RWPE1 (cell line): ENCODE data around the gene TMEM39B.

ENCODE experiments used
- CTCF ChIA-PET: fragments of 350-600 bp; sonication (Branson Sonifier 250); formaldehyde crosslinking; extraction: SDS; loops from one replicate; lab custom pipeline; 2021; lab: Yijun Ruan, JAX
- POLR2A ChIA-PET: fragments of 400-600 bp; formaldehyde crosslinking; extraction: SDS; loops from one replicate; lab custom pipeline; 2020; ENCODE audit warnings: antibody characterized with exemption; ENCODE audit not compliant: low non-redundant PET; lab: Yijun Ruan, JAX
- DNase-seq: peaks from one replicate; pipeline ENCODE4 v3.0.0; 2012; ENCODE audit warnings: low spot score
- H3K27ac ChIP-seq: fragments of 450-650 bp; 2 replicates; pipeline ENCODE4 v1.5.1; 2017
- TF ChIP-seq, protein P1 (sequence below): fragments of 450-650 bp; conservative IDR thresholded peaks from 2 replicates; pipeline ENCODE4 v1.5.1; 2017; ENCODE audit warnings: low read depth, mild to moderate bottlenecking

Gene TMEM39B

DNA sequence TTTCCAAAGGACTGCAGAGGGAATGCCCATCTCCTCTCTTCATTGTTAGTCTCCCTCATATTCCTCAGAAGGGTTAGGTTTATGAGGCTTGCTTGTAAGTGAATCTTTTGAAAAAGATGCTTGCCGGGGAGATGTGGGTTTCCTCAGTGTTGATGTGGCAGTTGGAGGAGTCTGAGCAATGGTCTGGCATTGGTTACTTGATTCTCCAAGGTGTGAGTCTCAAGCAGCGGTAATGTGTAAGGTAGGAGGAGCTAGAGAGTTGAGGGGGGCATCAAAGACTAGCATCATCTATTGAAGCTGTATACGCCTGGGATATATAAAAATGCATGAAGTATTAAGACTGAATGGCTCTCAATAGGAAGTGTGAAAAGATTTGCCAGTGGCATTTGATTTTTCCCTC, 37.6 kb upstream of the TMEM39B start:
- TF ChIP-seq, protein P1, sequence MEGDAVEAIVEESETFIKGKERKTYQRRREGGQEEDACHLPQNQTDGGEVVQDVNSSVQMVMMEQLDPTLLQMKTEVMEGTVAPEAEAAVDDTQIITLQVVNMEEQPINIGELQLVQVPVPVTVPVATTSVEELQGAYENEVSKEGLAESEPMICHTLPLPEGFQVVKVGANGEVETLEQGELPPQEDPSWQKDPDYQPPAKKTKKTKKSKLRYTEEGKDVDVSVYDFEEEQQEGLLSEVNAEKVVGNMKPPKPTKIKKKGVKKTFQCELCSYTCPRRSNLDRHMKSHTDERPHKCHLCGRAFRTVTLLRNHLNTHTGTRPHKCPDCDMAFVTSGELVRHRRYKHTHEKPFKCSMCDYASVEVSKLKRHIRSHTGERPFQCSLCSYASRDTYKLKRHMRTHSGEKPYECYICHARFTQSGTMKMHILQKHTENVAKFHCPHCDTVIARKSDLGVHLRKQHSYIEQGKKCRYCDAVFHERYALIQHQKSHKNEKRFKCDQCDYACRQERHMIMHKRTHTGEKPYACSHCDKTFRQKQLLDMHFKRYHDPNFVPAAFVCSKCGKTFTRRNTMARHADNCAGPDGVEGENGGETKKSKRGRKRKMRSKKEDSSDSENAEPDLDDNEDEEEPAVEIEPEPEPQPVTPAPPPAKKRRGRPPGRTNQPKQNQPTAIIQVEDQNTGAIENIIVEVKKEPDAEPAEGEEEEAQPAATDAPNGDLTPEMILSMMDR, result no peak
- ChIA-PET CTCF (interaction anchor here (0.6 kb wide), 2 partner anchors 579 to 935 kb away, joined by 3 read pairs; no protein-coding TSS in a partner anchor), POLR2A (no interaction called here)
- DNase-seq, result no peak
- no peak overlapping the region for H3K27ac ChIP-seq

DNA sequence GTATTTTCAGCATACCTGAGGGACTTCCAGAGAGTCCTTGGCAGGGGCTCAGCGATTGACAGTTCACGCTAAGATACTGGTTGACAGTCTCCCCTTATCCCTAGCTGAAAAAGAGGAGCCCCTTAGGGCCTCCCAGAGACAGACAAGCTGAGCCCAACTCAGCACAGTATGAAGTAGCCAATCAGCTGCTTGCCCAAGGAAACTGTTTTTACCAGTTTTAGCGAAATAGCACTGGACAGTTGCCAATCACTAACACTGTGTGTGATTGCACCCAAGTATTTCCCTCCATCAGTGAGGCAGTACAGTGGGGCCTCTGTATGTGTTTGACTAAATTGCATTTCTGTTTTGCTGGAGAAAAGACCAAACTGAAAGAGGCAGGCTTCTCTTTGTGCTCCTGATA, 32.0 kb upstream of the TMEM39B start:
- ChIA-PET CTCF (interaction anchor here (0.6 to 1.4 kb wide), 2 partner anchors 8 to 22 kb away, joined by 3 to 4 read pairs; no protein-coding TSS in a partner anchor), POLR2A (interaction anchor here (0.6 kb wide), 1 partner anchor 25 kb away, joined by 3 read pairs; no protein-coding TSS in a partner anchor)
- H3K27ac ChIP-seq, result no peak overlapping the region
- TF ChIP-seq, protein P1, result no peak
- DNase-seq, result no peak

DNA sequence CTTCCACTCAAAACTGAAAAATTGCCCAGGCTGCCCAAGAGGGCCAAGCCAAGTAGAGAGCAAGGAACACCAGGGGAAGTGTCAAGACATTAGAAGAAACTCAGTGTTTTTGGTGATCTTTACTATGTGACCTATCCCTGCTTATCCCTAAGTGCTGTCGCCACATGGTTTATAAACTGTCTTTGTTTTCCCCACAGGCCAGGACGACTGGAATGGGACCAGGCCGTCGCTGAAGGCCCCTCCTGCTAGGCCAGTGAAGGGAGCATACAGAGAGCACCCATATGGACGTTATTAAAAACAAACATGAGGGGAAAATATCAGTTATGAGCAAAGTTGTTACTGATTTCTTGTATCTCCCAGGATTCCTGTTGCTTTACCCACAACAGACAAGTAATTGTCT, 30.4 kb upstream of the TMEM39B start:
- no peak for DNase-seq
- ChIA-PET CTCF (no interaction called here), POLR2A (no interaction called here)
- TF ChIP-seq, protein P1, result no peak
- H3K27ac ChIP-seq, result no peak overlapping the region

DNA sequence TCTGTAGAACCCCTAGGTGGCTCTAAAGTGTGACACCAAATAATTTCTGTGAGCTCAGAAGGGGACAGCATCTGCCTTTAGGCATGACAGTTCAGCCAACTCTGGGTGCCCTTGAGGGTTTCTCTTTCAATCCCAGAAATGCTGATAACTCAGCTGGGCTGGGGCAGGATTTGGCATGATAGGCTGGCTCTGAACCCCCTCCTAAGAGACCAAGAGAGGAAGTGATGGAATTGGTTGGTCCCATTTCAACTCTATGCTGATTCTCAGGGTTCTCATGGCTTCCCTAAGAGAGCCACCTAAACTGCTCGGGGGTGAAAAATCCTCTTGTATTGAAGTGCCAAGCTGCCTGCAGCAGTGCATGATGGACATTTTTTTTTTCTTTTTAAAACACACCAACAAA, 28.5 kb upstream of the TMEM39B start:
- POLR2A ChIA-PET, result no interaction called here
- TF ChIP-seq, protein P1, result no peak
- DNase-seq, result no peak
- CTCF ChIA-PET, result interaction anchor here (0.6 to 0.9 kb wide), 2 partner anchors 11 to 24 kb away, joined by 3 read pairs; no protein-coding TSS in a partner anchor
- no peak overlapping the region for H3K27ac ChIP-seq

DNA sequence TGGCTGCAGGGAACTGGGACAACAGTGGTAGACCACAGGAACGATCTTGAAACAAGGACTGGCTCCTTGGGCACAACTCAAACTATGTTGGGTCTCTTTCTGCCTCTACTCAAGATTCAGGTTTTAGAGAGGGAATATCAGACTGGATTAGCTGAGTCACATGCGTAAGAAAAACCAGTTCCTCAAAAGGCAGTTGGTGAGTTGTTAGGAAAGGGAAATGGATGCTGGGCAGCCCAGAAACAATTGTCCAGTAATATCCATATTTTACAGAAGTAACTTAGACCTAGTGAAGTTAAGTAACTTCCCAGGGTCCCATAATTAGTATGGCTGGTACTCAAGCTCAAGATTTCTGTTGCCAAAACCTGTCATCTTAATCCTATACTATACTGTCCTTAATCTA, 27.0 kb upstream of the TMEM39B start:
- DNase-seq, result no peak
- ChIA-PET POLR2A (no interaction called here), CTCF (no interaction called here)
- TF ChIP-seq, protein P1, result no peak
- no peak overlapping the region for H3K27ac ChIP-seq

DNA sequence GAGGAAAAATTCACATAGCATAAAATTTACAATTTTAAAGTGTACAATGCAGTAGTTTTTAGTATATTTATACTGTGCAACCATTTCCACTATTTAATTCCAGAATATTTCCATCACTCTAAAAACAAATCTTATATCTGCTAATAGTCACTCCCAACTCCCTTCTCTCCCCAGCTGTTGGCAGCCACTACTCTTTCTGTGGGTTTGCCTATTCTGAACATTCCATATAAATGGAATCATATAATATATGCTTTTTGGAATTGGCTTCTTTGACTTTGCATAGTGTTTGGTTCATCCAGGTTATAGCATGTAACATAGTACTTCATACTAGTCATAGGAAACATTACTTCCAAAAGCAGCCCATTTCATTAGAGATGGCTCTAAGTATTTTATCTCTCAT, 25.0 kb upstream of the TMEM39B start:
- DNase-seq, result no peak
- ChIA-PET POLR2A (no interaction called here), CTCF (no interaction called here)
- TF ChIP-seq, protein P1, result no peak
- H3K27ac ChIP-seq, result no peak overlapping the region

DNA sequence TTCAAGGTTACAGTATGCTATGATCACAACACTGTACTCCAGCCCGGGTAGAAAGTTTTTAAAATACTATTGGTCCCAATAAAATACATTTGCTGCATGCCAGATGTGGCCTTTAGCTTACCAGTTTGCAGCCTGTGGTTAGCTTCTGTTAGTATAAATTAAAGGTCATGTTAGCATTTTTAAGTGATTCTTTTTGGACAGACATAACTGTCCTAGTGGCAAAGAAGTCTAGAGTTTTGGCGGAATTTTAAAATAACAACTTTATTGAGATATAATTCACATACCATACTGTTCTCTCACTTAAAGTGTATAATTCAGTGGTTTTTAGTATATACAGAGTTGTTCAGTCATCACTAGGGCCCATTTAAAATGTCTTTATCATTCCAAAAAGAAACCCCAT, 24.3 kb upstream of the TMEM39B start:
- no peak for DNase-seq
- POLR2A ChIA-PET, result no interaction called here
- CTCF ChIA-PET, result interaction anchor here (0.6 to 0.7 kb wide), 3 partner anchors 8 to 56 kb away, joined by 3 to 4 read pairs (median 3); no protein-coding TSS in a partner anchor
- TF ChIP-seq, protein P1, result no peak
- no peak overlapping the region for H3K27ac ChIP-seq
